ENCODE data around the gene OCA2. TPM values are rescaled to one million over a fixed set of nuclear protein-coding genes. Genes with fewer than 3 reads are reported as not detected.

Gene OCA2
- total and polyA plus RNA-seq, 2 of the 13 experiments (the other 11 are each of a cell fraction or from before 2014, with no cell fraction given): 0.02 to 0.05 TPM

DNA sequence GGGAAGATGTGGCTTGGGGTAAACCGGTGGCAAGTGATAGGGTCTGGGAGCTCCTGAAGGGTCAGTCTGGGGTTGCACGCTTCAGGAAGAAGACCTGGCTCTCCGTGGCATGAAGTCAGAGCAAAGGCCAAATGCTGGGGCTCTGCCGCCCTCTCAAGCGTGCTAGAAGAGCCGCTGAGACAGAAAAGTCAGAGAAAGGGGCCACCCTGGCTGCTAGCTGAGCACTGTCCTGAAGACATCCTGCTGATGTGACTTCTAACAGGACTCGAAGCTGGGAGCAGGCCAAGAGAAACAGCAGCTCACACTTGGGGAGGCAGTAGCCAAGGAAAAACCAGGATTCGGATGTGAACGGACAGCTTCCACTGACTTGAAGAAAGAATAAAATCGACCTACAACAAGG is 270.4 kb downstream of the OCA2 start (continued):
- TF ChIP-seq ZBTB40 (IDR thresholded peaks at IDR 0.05) (no peak), ZBTB40 (CRISPR knock-in tag; IDR thresholded peaks at IDR 0.05) (no peak), ZNF451 (CRISPR knock-in tag; IDR thresholded peaks at IDR 0.05) (no peak), ZNF891 (CRISPR knock-in tag; IDR thresholded peaks at IDR 0.05) (no peak), ZNF432 (CRISPR knock-in tag; IDR thresholded peaks at IDR 0.05; ENCODE audit: borderline replicate concordance) (no peak), GATAD2A (CRISPR knock-in tag; IDR thresholded peaks at IDR 0.05) (no peak), ZNF678 (CRISPR knock-in tag; IDR thresholded peaks at IDR 0.05) (no peak), KLF12 (CRISPR knock-in tag; IDR thresholded peaks at IDR 0.05; ENCODE audit: borderline replicate concordance) (no peak), ZNF180 (CRISPR knock-in tag; IDR thresholded peaks at IDR 0.05; ENCODE audit: borderline replicate concordance, low read depth) (no peak), NFIB (CRISPR knock-in tag; IDR thresholded peaks at IDR 0.05; ENCODE audit: borderline replicate concordance) (no peak), GPN1 (CRISPR knock-in tag; IDR thresholded peaks at IDR 0.05; ENCODE audit: borderline replicate concordance) (no peak), STAG1 (CRISPR knock-in tag; IDR thresholded peaks at IDR 0.05) (no peak), NFYB (CRISPR knock-in tag; IDR thresholded peaks at IDR 0.05) (no peak)
- TF ChIP-seq, protein P1, sequence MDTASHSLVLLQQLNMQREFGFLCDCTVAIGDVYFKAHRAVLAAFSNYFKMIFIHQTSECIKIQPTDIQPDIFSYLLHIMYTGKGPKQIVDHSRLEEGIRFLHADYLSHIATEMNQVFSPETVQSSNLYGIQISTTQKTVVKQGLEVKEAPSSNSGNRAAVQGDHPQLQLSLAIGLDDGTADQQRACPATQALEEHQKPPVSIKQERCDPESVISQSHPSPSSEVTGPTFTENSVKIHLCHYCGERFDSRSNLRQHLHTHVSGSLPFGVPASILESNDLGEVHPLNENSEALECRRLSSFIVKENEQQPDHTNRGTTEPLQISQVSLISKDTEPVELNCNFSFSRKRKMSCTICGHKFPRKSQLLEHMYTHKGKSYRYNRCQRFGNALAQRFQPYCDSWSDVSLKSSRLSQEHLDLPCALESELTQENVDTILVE (CRISPR knock-in tag; IDR thresholded peaks at IDR 0.05): no peak
- TF ChIP-seq, protein P2, sequence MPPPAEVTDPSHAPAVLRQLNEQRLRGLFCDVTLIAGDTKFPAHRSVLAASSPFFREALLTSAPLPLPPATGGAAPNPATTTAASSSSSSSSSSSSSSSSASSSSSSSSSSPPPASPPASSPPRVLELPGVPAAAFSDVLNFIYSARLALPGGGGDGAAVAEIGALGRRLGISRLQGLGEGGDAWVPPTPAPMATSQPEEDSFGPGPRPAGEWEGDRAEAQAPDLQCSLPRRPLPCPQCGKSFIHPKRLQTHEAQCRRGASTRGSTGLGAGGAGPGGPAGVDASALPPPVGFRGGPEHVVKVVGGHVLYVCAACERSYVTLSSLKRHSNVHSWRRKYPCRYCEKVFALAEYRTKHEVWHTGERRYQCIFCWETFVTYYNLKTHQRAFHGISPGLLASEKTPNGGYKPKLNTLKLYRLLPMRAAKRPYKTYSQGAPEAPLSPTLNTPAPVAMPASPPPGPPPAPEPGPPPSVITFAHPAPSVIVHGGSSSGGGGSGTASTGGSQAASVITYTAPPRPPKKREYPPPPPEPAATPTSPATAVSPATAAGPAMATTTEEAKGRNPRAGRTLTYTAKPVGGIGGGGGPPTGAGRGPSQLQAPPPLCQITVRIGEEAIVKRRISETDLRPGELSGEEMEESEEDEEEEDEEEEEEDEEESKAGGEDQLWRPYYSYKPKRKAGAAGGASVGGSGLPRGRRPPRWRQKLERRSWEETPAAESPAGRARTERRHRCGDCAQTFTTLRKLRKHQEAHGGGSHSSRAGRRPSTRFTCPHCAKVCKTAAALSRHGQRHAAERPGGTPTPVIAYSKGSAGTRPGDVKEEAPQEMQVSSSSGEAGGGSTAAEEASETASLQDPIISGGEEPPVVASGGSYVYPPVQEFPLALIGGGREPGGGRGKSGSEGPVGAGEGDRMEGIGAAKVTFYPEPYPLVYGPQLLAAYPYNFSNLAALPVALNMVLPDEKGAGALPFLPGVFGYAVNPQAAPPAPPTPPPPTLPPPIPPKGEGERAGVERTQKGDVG (CRISPR knock-in tag; IDR thresholded peaks at IDR 0.05; ENCODE audit: borderline replicate concordance): no peak
- TF ChIP-seq, protein P3, sequence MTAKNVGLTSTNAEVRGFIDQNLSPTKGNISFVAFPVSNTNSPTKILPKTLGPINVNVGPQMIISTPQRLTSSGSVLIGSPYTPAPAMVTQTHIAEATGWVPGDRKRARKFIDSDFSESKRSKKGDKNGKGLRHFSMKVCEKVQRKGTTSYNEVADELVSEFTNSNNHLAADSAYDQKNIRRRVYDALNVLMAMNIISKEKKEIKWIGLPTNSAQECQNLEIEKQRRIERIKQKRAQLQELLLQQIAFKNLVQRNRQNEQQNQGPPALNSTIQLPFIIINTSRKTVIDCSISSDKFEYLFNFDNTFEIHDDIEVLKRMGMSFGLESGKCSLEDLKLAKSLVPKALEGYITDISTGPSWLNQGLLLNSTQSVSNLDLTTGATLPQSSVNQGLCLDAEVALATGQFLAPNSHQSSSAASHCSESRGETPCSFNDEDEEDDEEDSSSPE (CRISPR knock-in tag; IDR thresholded peaks at IDR 0.05): no peak

All from HepG2 (cell line).